OCI-LY7 (cell line): ENCODE data around the gene FOXJ3. TPM values are rescaled to one million over a fixed set of nuclear protein-coding genes. Genes with fewer than 3 reads are reported as not detected.

ENCODE experiments used
- BruUV-seq: library from RNA; stranded (reverse); fragments of 400-500 nt; replicated peaks from 2 replicates; lab custom pipeline; 2021; lab: Mats Ljungman, UMichigan
- CTCF ChIA-PET: fragments of 300-600 bp; sonication (Branson Sonifier 250); formaldehyde crosslinking; loops from one replicate; lab custom pipeline; 2022; ENCODE audit warnings: antibody characterized with exemption; ENCODE audit not compliant: unreplicated experiment; lab: Charles Lee
- POLR2A ChIA-PET: fragments of 300-600 bp; sonication (Branson Sonifier 250); formaldehyde crosslinking; loops from one replicate; lab custom pipeline; 2022; ENCODE audit warnings: antibody characterized with exemption; lab: Charles Lee
- DNase-seq: peaks from one replicate; pipeline ENCODE4 v3.0.0-alpha.2; 2015; ENCODE audit warnings: low spot score
- H2AFZ ChIP-seq: fragments of 200-600 bp; sonication (generic), shearing (Covaris generic); 2 replicates; pipeline ENCODE4 v1.6.1; 2014; ENCODE audit warnings: mild to moderate bottlenecking, antibody characterized with exemption, low read length, moderate library complexity
- H3K27ac ChIP-seq: fragments of 200-600 bp; sonication (generic); 2 replicates; pipeline ENCODE4 v1.5.1; 2014; ENCODE audit warnings: mixed run types, low read depth, mild to moderate bottlenecking, moderate library complexity, low read length, inconsistent platforms; ENCODE audit not compliant: poor library complexity, severe bottlenecking
- H3K36me3 ChIP-seq: fragments of 200-600 bp; sonication (generic); 2 replicates; pipeline ENCODE4 v1.6.1; 2014; ENCODE audit warnings: mild to moderate bottlenecking, antibody characterized with exemption, low read length, moderate library complexity, mixed read lengths; ENCODE audit not compliant: insufficient read depth
- H3K4me1 ChIP-seq: fragments of 200-600 bp; sonication (generic); 2 replicates; pipeline ENCODE4 v1.5.1; 2014; ENCODE audit warnings: mild to moderate bottlenecking, low read length; ENCODE audit not compliant: insufficient read depth, poor library complexity, severe bottlenecking
- H3K4me2 ChIP-seq: fragments of 200-600 bp; sonication (generic); 2 replicates; pipeline ENCODE4 v1.6.1; 2014; ENCODE audit warnings: mild to moderate bottlenecking, low read length
- H3K4me3 ChIP-seq: fragments of 200-600 bp; sonication (generic); 2 replicates; pipeline ENCODE4 v1.5.1; 2014; ENCODE audit warnings: mild to moderate bottlenecking, low read depth, low read length; ENCODE audit not compliant: poor library complexity, severe bottlenecking
- H3K79me2 ChIP-seq: fragments of 200-600 bp; sonication (generic); 2 replicates; pipeline ENCODE4 v1.6.1; 2016; ENCODE audit warnings: low read depth, mild to moderate bottlenecking, low read length, moderate library complexity, mixed read lengths; ENCODE audit not compliant: insufficient read depth
- H3K9me2 ChIP-seq: fragments of 200-600 bp; sonication (generic); 2 replicates; pipeline ENCODE4 v1.6.1; 2016; ENCODE audit warnings: mild to moderate bottlenecking, low read length, mixed read lengths; ENCODE audit not compliant: insufficient read depth
- H3K9me3 ChIP-seq: fragments of 200-600 bp; sonication (generic); 2 replicates; pipeline ENCODE4 v1.6.1; 2014; ENCODE audit warnings: mild to moderate bottlenecking, mixed run types, low read length, mixed read lengths
- H4K20me1 ChIP-seq: fragments of 200-600 bp; sonication (generic); 2 replicates; pipeline ENCODE4 v1.6.1; 2014; ENCODE audit warnings: mild to moderate bottlenecking, antibody characterized with exemption, low read length, moderate library complexity, mixed read lengths; ENCODE audit not compliant: insufficient read depth
- CTCF ChIP-seq: fragments of 200-600 bp; sonication (generic); conservative IDR thresholded peaks from 2 replicates; pipeline ENCODE4 v1.5.1; 2014; ENCODE audit warnings: mild to moderate bottlenecking, antibody characterized with exemption, low read length, moderate library complexity, mixed read lengths
- EZH2phosphoT487 ChIP-seq: fragments of 200-600 bp; sonication (generic); IDR thresholded peaks from 2 replicates; pipeline ENCODE4 v1.6.1; 2018; ENCODE audit warnings: low read depth, borderline replicate concordance, mild to moderate bottlenecking, mixed run types, antibody characterized with exemption, low read length, moderate library complexity, mixed read lengths
- intact Hi-C: fragments of 100-400 bp; cut with micrococcal nuclease; formaldehyde crosslinking; loops from one replicate; pipeline ENCODE4 v1.10.0; 2022; ENCODE audit not compliant: unreplicated experiment
- total RNA-seq, 2 experiments: library from RNA; depleted of rRNA in 1 of 2; stranded (reverse); fragments of >200 nt in 1 of 2; shearing (Covaris generic) in 1 of 2; gene quantifications; 2 replicates each; pipeline ENCODE4 v1.2.3, GENCODE V29; 2014 to 2022

FOXJ3 gene
- total RNA-seq, 2 experiments from 2014 or later: 34.8 to 43.1 TPM

- DNase-seq: no peak
- Histone ChIP-seq H3K79me2 (no peaks in the 10 kb centered on the region), H3K36me3 (no peaks in the 10 kb centered on the region), H4K20me1 (no peaks in the 10 kb centered on the region), H3K4me3 (no peak overlapping the region), H3K9me3 (no peaks in the 10 kb centered on the region), H2AFZ (no peak overlapping the region), H3K4me1 (no peaks in the 10 kb centered on the region), H3K9me2 (no peaks in the 10 kb centered on the region), H3K27ac (no peak overlapping the region), H3K4me2 (no peak overlapping the region)
- no TSS peak for BruUV-seq
- intact Hi-C loops: no loop called here
- TF ChIP-seq EZH2phosphoT487 (no peak), CTCF (no peak)
- POLR2A ChIA-PET: interaction anchor here (0.8 kb wide), 1 partner anchor 130 kb away, joined by 3 read pairs; no protein-coding TSS in a partner anchor
- CTCF ChIA-PET: no interaction called here
Observed at GRCh38 chr1:42372796-42373195, 37.8 kb upstream of the FOXJ3 start.

GRCh38 chr1:42370876-42371549 lies 36.0 kb upstream of the FOXJ3 start:
- Histone ChIP-seq H3K36me3 (no peaks in the 10 kb centered on the region), H3K4me3 (no peak overlapping the region), H3K79me2 (no peaks in the 10 kb centered on the region), H3K27ac (no peak overlapping the region), H4K20me1 (no peaks in the 10 kb centered on the region), H3K4me2 (no peak overlapping the region), H3K9me3 (no peaks in the 10 kb centered on the region), H3K9me2 (no peaks in the 10 kb centered on the region), H2AFZ (no peak overlapping the region), H3K4me1 (no peaks in the 10 kb centered on the region)
- CTCF ChIA-PET: no interaction called here
- no peak for DNase-seq
- no peak for TF ChIP-seq EZH2phosphoT487
- no peak for TF ChIP-seq CTCF
- POLR2A ChIA-PET: interaction anchor here (0.6 kb wide), 1 partner anchor 1791 kb away, joined by 3 read pairs; no protein-coding TSS in a partner anchor
- intact Hi-C loops: no loop called here
- BruUV-seq: no TSS peak

GRCh38 chr1:42369471-42369870 lies 34.4 kb upstream of the FOXJ3 start:
- H2AFZ ChIP-seq: no peak overlapping the region
- H3K36me3 ChIP-seq: no peaks in the 10 kb centered on the region
- intact Hi-C loops: no loop called here
- no peak overlapping the region for H3K4me2 ChIP-seq
- no peaks in the 10 kb centered on the region for H3K79me2 ChIP-seq
- ChIA-PET POLR2A (no interaction called here), CTCF (no interaction called here)
- H3K4me3 ChIP-seq: no peak overlapping the region
- DNase-seq: no peak
- no peaks in the 10 kb centered on the region for H3K9me2 ChIP-seq
- no peak for TF ChIP-seq EZH2phosphoT487
- TF ChIP-seq CTCF: no peak
- no peaks in the 10 kb centered on the region for H3K4me1 ChIP-seq
- H3K27ac ChIP-seq: no peak overlapping the region
- no peaks in the 10 kb centered on the region for H4K20me1 ChIP-seq
- BruUV-seq: no TSS peak
- no peaks in the 10 kb centered on the region for H3K9me3 ChIP-seq
